Esophagus squamous epithelium (tissue), 4 donors: ENCODE data around the gene BPNT1.

Source experiments
- CTCF ChIP-seq, 6 experiments: fragments of 450-650 bp in 4 of 6; fragments of 200-600 bp in 2 of 6; sonication (generic) in 2 of 6; IDR thresholded peaks; one replicate each; pipeline ENCODE4 v1.5.1; 2016 to 2019; ENCODE audit warnings: antibody characterized with exemption in 6 of 6, mild to moderate bottlenecking in 4 of 6, moderate library complexity in 4 of 6
- POLR2A ChIP-seq, 4 donors: fragments of 450-650 bp; IDR thresholded peaks; one replicate each; pipeline ENCODE4 v1.6.1; 2017; ENCODE audit warnings: antibody characterized with exemption in 4 of 4, mild to moderate bottlenecking in 4 of 4, moderate library complexity in 3 of 4

GRCh38 chr1:220113136-220113695, 23.6 kb upstream of the BPNT1 start:
- TF ChIP-seq POLR2A (IDR thresholded peaks at IDR 0.05) = no peak
- peak in 4 of 6 experiments; percentile 24 to 44 (median 33) for TF ChIP-seq CTCF (IDR thresholded peaks at IDR 0.05)
